Gastrocnemius medialis (tissue), 4 donors: ENCODE data around the gene ACTN4. TPM values are rescaled to one million over a fixed set of nuclear protein-coding genes. Genes with fewer than 3 reads are reported as not detected.

Source experiments
- ATAC-seq, 2 donors: fragments of 150-250 bp; one replicate each; pipeline ENCODE4 v1.9.1; 2016
- DNase-seq, 2 donors: peaks; one replicate each; pipeline ENCODE4 v3.0.0-alpha.2; 2019
- H3K27ac ChIP-seq, 4 donors: fragments of 200-600 bp; sonication (generic); 1 replicate in 1 of 4; 2 replicates in 3 of 4; pipeline ENCODE4 v1.5.1; 2016 to 2018; ENCODE audit warnings: mild to moderate bottlenecking in 2 of 4, moderate library complexity in 1 of 4
- H3K27me3 ChIP-seq, 3 donors: fragments of 200-600 bp; sonication (generic) in 2 of 3; 1 replicate in 1 of 3; 2 replicates in 2 of 3; pipeline versions ENCODE4 v1.5.1 to v1.6.0; 2016 to 2019; ENCODE audit warnings: mild to moderate bottlenecking in 1 of 3, moderate library complexity in 1 of 3
- H3K36me3 ChIP-seq, 2 donors: fragments of 200-600 bp; sonication (generic) in 1 of 2; one replicate each; pipeline ENCODE4 v1.5.1; 2017 to 2018
- H3K4me1 ChIP-seq, 2 donors: fragments of 200-600 bp; sonication (generic) in 1 of 2; one replicate each; pipeline ENCODE4 v1.5.1; 2016 to 2017; ENCODE audit warnings: mild to moderate bottlenecking in 2 of 2
- H3K4me3 ChIP-seq, 4 donors: fragments of 200-600 bp; sonication (generic) in 3 of 4; 1 replicate in 1 of 4; 2 replicates in 3 of 4; pipeline ENCODE4 v1.5.1; 2016 to 2019; ENCODE audit warnings: mild to moderate bottlenecking in 2 of 4
- H3K9me3 ChIP-seq, 3 donors: fragments of 200-600 bp; sonication (generic) in 2 of 3; 1 replicate in 1 of 3; 2 replicates in 2 of 3; pipeline ENCODE4 v1.5.1; 2016 to 2019
- POLR2A ChIP-seq, 2 donors: fragments of 450-650 bp; IDR thresholded peaks; one replicate each; pipeline ENCODE4 v1.6.1; 2017; ENCODE audit warnings: antibody characterized with exemption in 2 of 2, mild to moderate bottlenecking in 2 of 2, moderate library complexity in 2 of 2
- in situ Hi-C, 4 donors: fragments of 200-750 bp; cut with MboI; loops; one replicate each; pipeline versions ENCODE4 v1.15.0 to v1.8.0; 2017; ENCODE audit warnings: low sequenced_read_pairs in 4 of 4
- intact Hi-C: fragments of 100-400 bp; cut with DNase I; formaldehyde crosslinking; loops from one replicate; pipeline ENCODE4 v1.15.1; 2023; ENCODE audit warnings: low total_unique reads
- total RNA-seq, 4 donors: library from RNA; depleted of rRNA; stranded (reverse); fragments of >200 nt; gene quantifications; one replicate each; pipeline versions ENCODE4 v1.1.0 to v1.2.3, GENCODE V29; 2016
- TF ChIP-seq, protein P1 (sequence below), 5 experiments: fragments of 450-650 bp in 3 of 5; fragments of 200-600 bp in 2 of 5; sonication (generic) in 2 of 5; IDR thresholded peaks in 4 of 5; conservative IDR thresholded peaks in 1 of 5; 1 replicate in 4 of 5; 2 replicates in 1 of 5; pipeline ENCODE4 v1.5.1; 2016 to 2019; ENCODE audit warnings: antibody characterized with exemption in 5 of 5, mild to moderate bottlenecking in 3 of 5, moderate library complexity in 3 of 5

Gene ACTN4
- total RNA-seq, 4 donors from 2014 or later = 32.0 to 85.3 (median 63.9) TPM

DNA sequence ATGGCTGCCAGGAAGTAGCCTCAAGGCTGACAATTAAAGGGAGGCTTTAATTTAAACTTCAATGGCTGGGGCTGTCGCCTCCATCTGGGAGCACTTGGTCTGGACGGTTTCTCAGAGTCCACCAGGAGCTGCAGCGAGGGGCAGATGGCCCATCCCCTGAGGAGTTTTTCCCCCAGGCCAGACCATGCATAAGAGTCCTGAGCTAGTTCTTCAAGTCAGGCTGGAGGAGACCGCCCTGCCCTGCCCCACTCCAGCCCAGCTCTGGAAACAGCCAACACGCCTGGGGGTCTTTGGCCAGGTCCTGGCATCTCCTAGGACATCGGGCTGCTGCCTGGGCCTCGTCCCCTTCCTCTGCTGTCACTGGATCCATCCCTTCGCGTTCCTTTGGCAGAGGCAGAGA is 5.3 kb upstream of the ACTN4 start:
- no peak for DNase-seq
- no peak for TF ChIP-seq POLR2A (IDR thresholded peaks at IDR 0.05)
- TF ChIP-seq, protein P1, sequence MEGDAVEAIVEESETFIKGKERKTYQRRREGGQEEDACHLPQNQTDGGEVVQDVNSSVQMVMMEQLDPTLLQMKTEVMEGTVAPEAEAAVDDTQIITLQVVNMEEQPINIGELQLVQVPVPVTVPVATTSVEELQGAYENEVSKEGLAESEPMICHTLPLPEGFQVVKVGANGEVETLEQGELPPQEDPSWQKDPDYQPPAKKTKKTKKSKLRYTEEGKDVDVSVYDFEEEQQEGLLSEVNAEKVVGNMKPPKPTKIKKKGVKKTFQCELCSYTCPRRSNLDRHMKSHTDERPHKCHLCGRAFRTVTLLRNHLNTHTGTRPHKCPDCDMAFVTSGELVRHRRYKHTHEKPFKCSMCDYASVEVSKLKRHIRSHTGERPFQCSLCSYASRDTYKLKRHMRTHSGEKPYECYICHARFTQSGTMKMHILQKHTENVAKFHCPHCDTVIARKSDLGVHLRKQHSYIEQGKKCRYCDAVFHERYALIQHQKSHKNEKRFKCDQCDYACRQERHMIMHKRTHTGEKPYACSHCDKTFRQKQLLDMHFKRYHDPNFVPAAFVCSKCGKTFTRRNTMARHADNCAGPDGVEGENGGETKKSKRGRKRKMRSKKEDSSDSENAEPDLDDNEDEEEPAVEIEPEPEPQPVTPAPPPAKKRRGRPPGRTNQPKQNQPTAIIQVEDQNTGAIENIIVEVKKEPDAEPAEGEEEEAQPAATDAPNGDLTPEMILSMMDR (IDR thresholded peaks at IDR 0.05 in 4 of 5, conservative IDR thresholded peaks at IDR 0.05 in 1 of 5) = no peak
- in situ Hi-C loops (loop anchor here in 2 of 4 donors (10.0 to 25.0 kb wide), 2 partner anchors 53 to 195 kb away; partner anchors contain the start of genes ECH1 (in 1 of the 2) and HNRNPL (in 1 of the 2)), intact Hi-C loops (loop anchor here (10.0 kb wide), 1 partner anchor 73 kb away; no protein-coding TSS in a partner anchor)
- no peak overlapping the region for H3K4me3 ChIP-seq
- peaks cover 5 to 6% of the 10 kb centered on the region in 2 donors for H3K4me1 ChIP-seq
- H3K9me3 ChIP-seq = no peaks in the 10 kb centered on the region
- peak overlapping the region in 3 of 4 donors; percentile 17 to 72 (median 41) for H3K27ac ChIP-seq
- no peak for ATAC-seq
- H3K27me3 ChIP-seq = no peaks in the 10 kb centered on the region
- H3K36me3 ChIP-seq = peaks cover 0 to 6% of the 10 kb centered on the region in 2 donors

DNA sequence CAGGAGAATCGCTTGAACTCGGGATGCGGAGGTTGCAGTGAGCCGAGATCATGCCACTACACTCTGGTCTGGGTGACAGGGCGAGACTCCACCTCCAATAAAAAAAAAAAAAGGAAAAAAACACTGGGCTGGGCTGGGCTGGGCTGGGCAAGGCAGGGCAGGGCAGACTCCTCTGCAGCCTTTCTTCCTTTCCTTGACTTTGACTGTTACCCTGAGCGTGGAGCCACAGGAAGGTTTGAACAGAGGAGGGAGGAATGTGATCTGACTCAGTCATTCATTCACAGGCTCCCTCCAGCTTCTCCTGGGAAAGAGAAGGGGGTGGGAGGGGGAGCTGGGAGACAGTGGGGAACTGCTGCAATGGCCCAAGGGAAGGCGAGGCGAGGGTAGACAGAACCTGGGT is 2.7 kb upstream of the ACTN4 start:
- Histone ChIP-seq H3K36me3 (no peaks in the 10 kb centered on the region), H3K9me3 (no peaks in the 10 kb centered on the region), H3K4me1 (peaks cover 13% of the 10 kb centered on the region in 2 donors), H3K4me3 (no peak overlapping the region), H3K27me3 (no peaks in the 10 kb centered on the region), H3K27ac (no peak overlapping the region)
- intact Hi-C loops (loop anchor here (5.0 to 10.0 kb wide), 2 partner anchors 70 to 88 kb away; no protein-coding TSS in a partner anchor), in situ Hi-C loops (loop anchor here in 2 of 4 donors (10.0 to 25.0 kb wide), 2 partner anchors 50 to 193 kb away; partner anchors contain the start of genes ECH1 (in 1 of the 2) and HNRNPL (in 1 of the 2))
- ATAC-seq (no peak), DNase-seq (no peak)
- TF ChIP-seq, protein P1 (IDR thresholded peaks at IDR 0.05 in 4 of 5, conservative IDR thresholded peaks at IDR 0.05 in 1 of 5) = no peak
- no peak for TF ChIP-seq POLR2A (IDR thresholded peaks at IDR 0.05)

DNA sequence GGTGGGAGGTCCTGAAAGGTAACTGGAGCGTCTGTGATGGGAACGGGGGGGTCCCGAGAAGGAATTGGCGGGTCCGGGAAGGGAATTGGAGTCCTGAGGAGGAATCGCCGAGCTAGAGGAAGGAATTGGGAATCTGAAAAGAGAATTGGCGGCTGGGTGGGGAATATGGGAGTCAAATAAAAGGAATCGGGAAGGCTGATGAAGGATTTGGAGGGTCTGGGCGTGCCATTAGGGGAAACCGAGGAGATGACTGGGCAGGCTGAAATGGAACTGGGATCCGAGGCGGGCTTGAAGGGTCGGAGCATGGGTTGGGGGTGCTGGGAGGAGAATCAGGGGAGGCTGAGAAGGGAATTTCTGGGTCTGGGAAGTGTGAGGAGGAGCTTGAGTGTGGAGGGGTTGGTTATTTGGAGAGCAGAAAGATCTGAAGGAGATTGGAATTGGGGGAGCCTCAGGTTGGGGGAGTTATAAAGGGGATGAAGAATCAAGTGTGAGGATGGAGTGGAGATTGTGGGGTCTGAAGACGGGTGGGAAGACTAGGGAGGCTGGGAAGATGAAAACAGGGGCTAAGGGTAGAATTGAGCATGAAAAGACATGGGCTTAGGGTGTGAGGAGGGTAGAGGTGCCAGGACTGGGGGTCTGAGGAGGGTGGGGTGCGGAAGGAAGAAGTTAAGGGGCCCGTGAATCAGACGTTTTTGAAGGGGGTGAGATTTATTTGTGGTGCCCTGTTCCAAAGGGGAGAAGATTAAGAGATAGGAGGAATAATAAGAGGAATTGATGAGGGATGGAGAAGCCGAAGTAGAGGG is 718 bp downstream of the ACTN4 start:
- intact Hi-C loops = loop anchor here (5.0 to 10.0 kb wide), 2 partner anchors 67 to 84 kb away; no protein-coding TSS in a partner anchor
- H3K4me3 ChIP-seq = peak overlapping the region; percentile 90 to 100 (median 100)
- peak overlapping the region; percentile 98 to 100 (median 99) for H3K27ac ChIP-seq
- H3K27me3 ChIP-seq = no peaks in the 10 kb centered on the region
- no peak for ATAC-seq
- H3K9me3 ChIP-seq = no peaks in the 10 kb centered on the region
- in situ Hi-C loops = loop anchor here in 2 of 4 donors (10.0 to 25.0 kb wide), 2 partner anchors 47 to 189 kb away; partner anchors contain the start of genes ECH1 (in 1 of the 2) and HNRNPL (in 1 of the 2)
- no peaks in the 10 kb centered on the region for H3K36me3 ChIP-seq
- TF ChIP-seq, protein P1 (IDR thresholded peaks at IDR 0.05 in 4 of 5, conservative IDR thresholded peaks at IDR 0.05 in 1 of 5) = no peak
- TF ChIP-seq POLR2A (IDR thresholded peaks at IDR 0.05) = no peak
- peaks cover 42 to 48% of the 10 kb centered on the region in 2 donors for H3K4me1 ChIP-seq
- no peak for DNase-seq

DNA sequence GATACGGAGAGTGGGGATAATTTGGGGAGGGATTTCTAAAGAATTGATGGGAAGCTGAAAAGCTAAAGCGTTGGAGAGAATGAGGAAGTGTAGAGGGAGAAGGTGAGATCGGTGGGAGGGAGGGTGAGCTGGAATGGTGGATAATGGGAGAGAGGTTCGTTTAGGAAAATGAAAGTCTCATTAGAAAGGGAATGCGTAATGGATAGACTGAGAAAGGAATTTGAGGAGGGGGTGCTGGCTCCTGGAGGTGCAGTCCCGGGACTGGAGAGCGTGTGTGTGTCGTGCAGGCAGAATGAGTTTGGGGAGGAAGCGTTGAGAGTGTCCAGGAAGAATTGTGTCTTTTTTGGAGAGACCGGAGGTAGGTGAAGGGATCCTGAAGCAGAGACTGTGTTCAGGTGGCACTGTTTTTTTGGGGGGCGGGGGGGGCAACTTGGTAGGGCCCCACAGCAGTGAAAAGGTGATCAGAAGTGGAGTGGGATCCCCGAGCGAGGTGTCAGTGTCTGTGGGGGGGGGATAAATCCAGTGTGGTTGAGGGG is 1.4 kb downstream of the ACTN4 start:
- intact Hi-C loops (loop anchor here (5.0 to 10.0 kb wide), 2 partner anchors 66 to 83 kb away; no protein-coding TSS in a partner anchor), in situ Hi-C loops (loop anchor here in 2 of 4 donors (10.0 to 25.0 kb wide), 2 partner anchors 46 to 188 kb away; partner anchors contain the start of genes ECH1 (in 1 of the 2) and HNRNPL (in 1 of the 2))
- ATAC-seq (no peak), DNase-seq (no peak)
- Histone ChIP-seq H3K27ac (peak overlapping the region; percentile 98 to 100 (median 99)), H3K4me1 (peaks cover 48 to 54% of the 10 kb centered on the region in 2 donors), H3K9me3 (no peaks in the 10 kb centered on the region), H3K36me3 (no peaks in the 10 kb centered on the region), H3K4me3 (peak overlapping the region; percentile 90 to 100 (median 100)), H3K27me3 (no peaks in the 10 kb centered on the region)
- TF ChIP-seq POLR2A (IDR thresholded peaks at IDR 0.05) = no peak
- TF ChIP-seq, protein P1 (IDR thresholded peaks at IDR 0.05 in 4 of 5, conservative IDR thresholded peaks at IDR 0.05 in 1 of 5) = no peak
